Thyroid gland (tissue), 4 donors: ENCODE data around the gene MCF2. TPM values are rescaled to one million over a fixed set of nuclear protein-coding genes. Genes with fewer than 3 reads are reported as not detected.

Experiments used
- DNase-seq, 2 donors: peaks; one replicate each; pipeline ENCODE4 v3.0.0-alpha.2; 2019
- H3K27ac ChIP-seq, 3 donors: fragments of 200-600 bp; sonication (generic); 1 replicate in 2 of 3; 2 replicates in 1 of 3; pipeline ENCODE4 v1.5.1; 2016 to 2019; ENCODE audit warnings: mild to moderate bottlenecking in 1 of 3, moderate library complexity in 1 of 3
- H3K27me3 ChIP-seq: fragments of 200-600 bp; sonication (generic); one replicate; pipeline ENCODE4 v1.5.1; 2019
- H3K36me3 ChIP-seq, 2 donors: fragments of 200-600 bp; sonication (generic); one replicate each; pipeline ENCODE4 v1.5.1; 2016 to 2019
- H3K4me1 ChIP-seq, 2 donors: fragments of 200-600 bp; sonication (generic); one replicate each; pipeline ENCODE4 v1.5.1; 2017 to 2019
- H3K4me3 ChIP-seq, 3 donors: fragments of 200-600 bp; sonication (generic); replicated peaks in 1 of 3; 1 replicate in 2 of 3; 2 replicates in 1 of 3; pipeline ENCODE4 v1.5.1; 2016; ENCODE audit warnings: mild to moderate bottlenecking in 1 of 3
- H3K9me3 ChIP-seq: fragments of 200-600 bp; sonication (generic); one replicate; pipeline ENCODE4 v1.5.1; 2017
- CTCF ChIP-seq, 6 experiments: fragments of 200-600 bp in 3 of 6; fragments of 450-650 bp in 3 of 6; sonication (generic) in 3 of 6; IDR thresholded peaks; one replicate each; pipeline ENCODE4 v1.5.1; 2016 to 2019; ENCODE audit warnings: antibody characterized with exemption in 6 of 6, mild to moderate bottlenecking in 2 of 6, inconsistent platforms in 1 of 6, moderate library complexity in 1 of 6
- POLR2A ChIP-seq, 2 donors: fragments of 450-650 bp; IDR thresholded peaks; one replicate each; pipeline ENCODE4 v1.6.1; 2017; ENCODE audit warnings: antibody characterized with exemption in 2 of 2, mild to moderate bottlenecking in 2 of 2, moderate library complexity in 1 of 2
- WGBS, 2 donors: methylation state at CpG; one replicate each; pipeline ENCODE4 v1.1.5; 2017; 5-methylcytosine and 5-hydroxymethylcytosine counted together
- intact Hi-C: fragments of 100-400 bp; cut with DNase I; formaldehyde crosslinking; loops from one replicate; pipeline ENCODE4 v1.15.1; 2023
- total RNA-seq, 4 donors: library from RNA; depleted of rRNA; stranded (reverse); fragments of >200 nt; gene quantifications; one replicate each; pipeline ENCODE4 v1.2.3, GENCODE V29; 2016

Gene MCF2
- total RNA-seq, 4 donors from 2014 or later = 0.40 to 0.63 (median 0.56) TPM; not detected in 1

- peak; percentile 12 to 26 for DNase-seq
- intact Hi-C loops = no loop called here
- Histone ChIP-seq H3K36me3 (no peaks in the 10 kb centered on the region), H3K27me3 (no peaks in the 10 kb centered on the region), H3K4me1 (no peaks in the 10 kb centered on the region), H3K4me3 (no peak overlapping the region), H3K27ac (no peak overlapping the region), H3K9me3 (no peaks in the 10 kb centered on the region)
- 29 to 30% methylated on average over 9 of the region's 9 CpGs for WGBS, 2 donors
- TF ChIP-seq POLR2A (IDR thresholded peaks at IDR 0.05) (no peak), CTCF (IDR thresholded peaks at IDR 0.05) (peak in 4 of 6 experiments; percentile 38 to 59 (median 52))
These were observed 148.5 kb downstream of the MCF2 start for GRCh38 chrX:139559383-139560042.

- H3K4me3 ChIP-seq = no peak overlapping the region
- TF ChIP-seq CTCF (IDR thresholded peaks at IDR 0.05) = no peak
- no peak for TF ChIP-seq POLR2A (IDR thresholded peaks at IDR 0.05)
- no peak for DNase-seq
- H3K9me3 ChIP-seq = no peaks in the 10 kb centered on the region
- H3K4me1 ChIP-seq = no peaks in the 10 kb centered on the region
- H3K36me3 ChIP-seq = no peaks in the 10 kb centered on the region
- no peaks in the 10 kb centered on the region for H3K27me3 ChIP-seq
- WGBS, 2 donors = 72 to 83% methylated on average over 12 to 24 of the region's 26 CpGs
- intact Hi-C loops = no loop called here
- H3K27ac ChIP-seq = no peak overlapping the region
These were observed 152.8 kb downstream of the MCF2 start for GRCh38 chrX:139554991-139555675.

- no peak for TF ChIP-seq CTCF (IDR thresholded peaks at IDR 0.05)
- TF ChIP-seq POLR2A (IDR thresholded peaks at IDR 0.05) = no peak
- intact Hi-C loops = no loop called here
- DNase-seq = no peak
These were observed 153.6 kb downstream of the MCF2 start for GRCh38 chrX:139554376-139554775.

GRCh38 chrX:139544591-139544990, 163.4 kb downstream of the MCF2 start:
- no peaks in the 10 kb centered on the region for H3K27me3 ChIP-seq
- no peaks in the 10 kb centered on the region for H3K36me3 ChIP-seq
- no peak overlapping the region for H3K4me3 ChIP-seq
- DNase-seq = no peak
- H3K9me3 ChIP-seq = no peaks in the 10 kb centered on the region
- 77 to 82% methylated on average over 3 of the region's 3 CpGs for WGBS, 2 donors
- no peak overlapping the region for H3K27ac ChIP-seq
- intact Hi-C loops = no loop called here
- TF ChIP-seq POLR2A (IDR thresholded peaks at IDR 0.05) (no peak), CTCF (IDR thresholded peaks at IDR 0.05) (no peak)
- no peaks in the 10 kb centered on the region for H3K4me1 ChIP-seq

More at GRCh38 chrX:139554376-139554775, 153.6 kb downstream of the MCF2 start:
- no peaks in the 10 kb centered on the region for H3K27me3 ChIP-seq
- H3K9me3 ChIP-seq = no peaks in the 10 kb centered on the region
- H3K4me3 ChIP-seq = no peak overlapping the region
- no peak overlapping the region for H3K27ac ChIP-seq
- no peaks in the 10 kb centered on the region for H3K36me3 ChIP-seq
- H3K4me1 ChIP-seq = no peaks in the 10 kb centered on the region

GRCh38 chrX:139543920-139544319, 164.0 kb downstream of the MCF2 start:
- Histone ChIP-seq H3K27me3 (no peaks in the 10 kb centered on the region), H3K27ac (no peak overlapping the region), H3K36me3 (no peaks in the 10 kb centered on the region), H3K9me3 (no peaks in the 10 kb centered on the region), H3K4me3 (no peak overlapping the region), H3K4me1 (no peaks in the 10 kb centered on the region)
- DNase-seq = no peak
- TF ChIP-seq CTCF (IDR thresholded peaks at IDR 0.05) (no peak), POLR2A (IDR thresholded peaks at IDR 0.05) (no peak)
- WGBS, 2 donors = 94 to 96% methylated on average over 4 of the region's 4 CpGs
- intact Hi-C loops = no loop called here
